K562 (cell line): Measurements from ENCODE around the gene PLXNA3. TPM values are rescaled to one million over a fixed set of nuclear protein-coding genes. Genes with fewer than 3 reads are reported as not detected.

Experiments used
- ATF7 ChIP-seq: fragments of 450-650 bp; IDR thresholded peaks from 2 replicates; pipeline ENCODE4 v1.7.1; 2014; ENCODE audit warnings: mild to moderate bottlenecking, moderate library complexity
- ERF ChIP-seq: fragments of 450-650 bp; formaldehyde crosslinking; IDR thresholded peaks from 2 replicates; pipeline ENCODE4 v1.4.0; 2020; ENCODE audit warnings: mild to moderate bottlenecking, mixed read lengths
- ESRRB ChIP-seq: fragments of 250-450 bp; sonication (Bioruptor Pico); IDR thresholded peaks from 2 replicates; pipeline ENCODE4 v1.5.0; 2020; ENCODE audit warnings: mild to moderate bottlenecking, moderate library complexity, borderline replicate concordance
- GABPB1 ChIP-seq: sonication (generic); formaldehyde crosslinking; IDR thresholded peaks from 2 replicates; pipeline ENCODE4 v1.8.0; 2022; ENCODE audit warnings: mild to moderate bottlenecking, missing genetic modification reagents
- HMGN3 ChIP-seq: IDR thresholded peaks from 2 replicates; pipeline ENCODE4 v1.6.1; 2011; ENCODE audit warnings: borderline replicate concordance, low read depth, mild to moderate bottlenecking, mixed read lengths, low read length; ENCODE audit not compliant: insufficient read length; ENCODE audit errors: extremely low read depth
- HNRNPUL1 ChIP-seq: fragments of 200-400 bp; formaldehyde crosslinking; IDR thresholded peaks from 2 replicates; pipeline ENCODE4 v1.6.1; 2017; ENCODE audit warnings: low read length
- HOXB6 ChIP-seq: fragments of 250-450 bp; sonication (Bioruptor Pico); IDR thresholded peaks from 2 replicates; pipeline ENCODE4 v1.5.1; 2022; ENCODE audit warnings: mild to moderate bottlenecking, borderline replicate concordance
- JUN ChIP-seq, 2 experiments: sonication (generic) in 1 of 2; formaldehyde crosslinking in 1 of 2; IDR thresholded peaks; 2 replicates each; pipeline versions ENCODE4 v1.6.1 to v1.8.0; 2012 to 2022; ENCODE audit warnings: borderline replicate concordance in 2 of 2, mild to moderate bottlenecking in 2 of 2, improper control_type of control experiment in 1 of 2, low read depth in 1 of 2, low read length in 1 of 2, missing genetic modification reagents in 1 of 2
- KDM5B ChIP-seq: fragments of 200-600 bp; sonication (generic); IDR thresholded peaks from 2 replicates; pipeline ENCODE4 v1.6.1; 2012; ENCODE audit warnings: low read depth, mild to moderate bottlenecking, moderate library complexity, low read length, control low read depth, inconsistent platforms; ENCODE audit not compliant: insufficient replicate concordance
- KLF1 ChIP-seq: fragments of 450-650 bp; IDR thresholded peaks from 2 replicates; pipeline ENCODE4 v1.6.1; 2016; ENCODE audit warnings: missing genetic modification characterization, missing compliant biosample characterization
- MYNN ChIP-seq, 2 experiments: sonication (generic); formaldehyde crosslinking in 1 of 2; IDR thresholded peaks; 2 replicates each; pipeline versions ENCODE4 v1.5.0 to v1.6.1; 2016 to 2020; ENCODE audit warnings: antibody characterized with exemption in 1 of 2, missing genetic modification reagents in 1 of 2
- NFATC3 ChIP-seq: fragments of 450-650 bp; IDR thresholded peaks from 2 replicates; pipeline ENCODE4 v1.6.1; 2017; ENCODE audit warnings: mild to moderate bottlenecking
- NONO ChIP-seq, 2 experiments: fragments of 200-400 bp in 1 of 2; fragments of 450-650 bp in 1 of 2; formaldehyde crosslinking in 1 of 2; IDR thresholded peaks; 2 replicates each; pipeline ENCODE4 v1.6.1; 2017; ENCODE audit warnings: low read depth in 2 of 2, mild to moderate bottlenecking in 2 of 2, moderate library complexity in 2 of 2, low read length in 1 of 2
- NR2C2 ChIP-seq, 2 experiments: fragments of 200-800 bp in 1 of 2; sonication (Bioruptor generic) in 1 of 2; sonication (generic) in 1 of 2; formaldehyde crosslinking in 1 of 2; IDR thresholded peaks; 2 replicates each; pipeline versions ENCODE4 v1.6.1 to v1.8.0; 2016 to 2022; ENCODE audit warnings: mild to moderate bottlenecking in 1 of 2, missing compliant biosample characterization in 1 of 2, missing genetic modification characterization in 1 of 2, missing genetic modification reagents in 1 of 2
- POLR2A ChIP-seq: fragments of 450-650 bp; conservative IDR thresholded peaks from 2 replicates; pipeline ENCODE4 v1.6.1; 2016
- PTRF ChIP-seq: fragments of 450-650 bp; IDR thresholded peaks from 2 replicates; pipeline ENCODE4 v1.6.1; 2016; ENCODE audit warnings: mild to moderate bottlenecking, missing genetic modification characterization, missing compliant biosample characterization
- RBM25 ChIP-seq: fragments of 200-400 bp; formaldehyde crosslinking; IDR thresholded peaks from 2 replicates; pipeline ENCODE4 v1.6.1; 2018; ENCODE audit warnings: low read length, low read depth, moderate library complexity; ENCODE audit not compliant: severe bottlenecking
- SMAD1 ChIP-seq: fragments of 150-350 bp; IDR thresholded peaks from 2 replicates; pipeline ENCODE4 v1.6.1; 2014; ENCODE audit warnings: low read length, low read depth; ENCODE audit not compliant: partially characterized antibody
- SUPT5H ChIP-seq: fragments of 450-650 bp; IDR thresholded peaks from 2 replicates; pipeline ENCODE4 v1.6.1; 2016
- ZBTB8A ChIP-seq: fragments of 450-650 bp; IDR thresholded peaks from 2 replicates; pipeline ENCODE4 v1.6.1; 2018; ENCODE audit warnings: mild to moderate bottlenecking, moderate library complexity; ENCODE audit not compliant: partially characterized antibody
- ZNF197 ChIP-seq: fragments of 200-800 bp; sonication (Bioruptor generic); IDR thresholded peaks from 2 replicates; pipeline ENCODE4 v1.6.1; 2016; ENCODE audit warnings: low read depth, missing genetic modification characterization, missing compliant biosample characterization
- ZNF232 ChIP-seq: sonication (generic); formaldehyde crosslinking; IDR thresholded peaks from 2 replicates; pipeline ENCODE4 v1.8.0; 2022; ENCODE audit warnings: mild to moderate bottlenecking, missing genetic modification reagents
- ZNF436 ChIP-seq: fragments of 250-450, 450-650 bp; sonication (Bioruptor Pico); formaldehyde crosslinking; IDR thresholded peaks from 2 replicates; pipeline ENCODE4 v1.7.0; 2020; ENCODE audit warnings: mild to moderate bottlenecking
- polyA plus RNA-seq, 8 experiments: library from polyadenylated mRNA; depleted of rRNA in 4 of 8; stranded (reverse) in 5 of 8; unstranded in 3 of 8; fragments of >200 nt; fragmentation: Nextera tagmentation in 2 of 8; fragmentation: Illumina TruSeq in 1 of 8; extraction: Ambion mirVana in 2 of 8; extraction: Trizol in 1 of 8; gene quantifications; 2 replicates each; pipeline versions ENCODE4 v1.2.1 to v1.2.3, GENCODE V29; 2011 to 2014; ENCODE audit warnings: inconsistent platforms in 1 of 8, missing spikeins in 1 of 8
- total RNA-seq, 7 experiments: library from RNA; depleted of rRNA in 6 of 7; stranded (reverse); fragments of >200 nt in 6 of 7; fragmentation: Illumina TruSeq in 2 of 7; extraction: Trizol in 2 of 7; gene quantifications; 2 replicates each; pipeline versions ENCODE4 v1.2.1 to v1.2.3, GENCODE V29; 2011 to 2021; ENCODE audit warnings: low replicate concordance in 1 of 7
- TF ChIP-seq, protein P1 (sequence below): fragments of 250-450 bp; sonication (Bioruptor Pico); IDR thresholded peaks from 2 replicates; pipeline ENCODE4 v1.8.0; 2021; ENCODE audit warnings: moderate library complexity, mild to moderate bottlenecking, inconsistent platforms
- TF ChIP-seq, protein P2 (sequence below), 2 experiments: fragments of 450-650 bp; conservative IDR thresholded peaks; 2 replicates each; pipeline ENCODE4 v1.6.1; 2017; ENCODE audit warnings: mild to moderate bottlenecking in 2 of 2, moderate library complexity in 2 of 2
- TF ChIP-seq, protein P3 (sequence below): fragments of 200-800 bp; sonication (Bioruptor generic); IDR thresholded peaks from 2 replicates; pipeline ENCODE4 v1.6.1; 2017; ENCODE audit warnings: missing genetic modification characterization, missing compliant biosample characterization

PLXNA3 gene
- total and polyA plus RNA-seq, 9 of the 15 experiments (the other 6 are each of a cell fraction or from before 2014, with no cell fraction given) = 0.32 to 47.8 (median 7.5) TPM

DNA sequence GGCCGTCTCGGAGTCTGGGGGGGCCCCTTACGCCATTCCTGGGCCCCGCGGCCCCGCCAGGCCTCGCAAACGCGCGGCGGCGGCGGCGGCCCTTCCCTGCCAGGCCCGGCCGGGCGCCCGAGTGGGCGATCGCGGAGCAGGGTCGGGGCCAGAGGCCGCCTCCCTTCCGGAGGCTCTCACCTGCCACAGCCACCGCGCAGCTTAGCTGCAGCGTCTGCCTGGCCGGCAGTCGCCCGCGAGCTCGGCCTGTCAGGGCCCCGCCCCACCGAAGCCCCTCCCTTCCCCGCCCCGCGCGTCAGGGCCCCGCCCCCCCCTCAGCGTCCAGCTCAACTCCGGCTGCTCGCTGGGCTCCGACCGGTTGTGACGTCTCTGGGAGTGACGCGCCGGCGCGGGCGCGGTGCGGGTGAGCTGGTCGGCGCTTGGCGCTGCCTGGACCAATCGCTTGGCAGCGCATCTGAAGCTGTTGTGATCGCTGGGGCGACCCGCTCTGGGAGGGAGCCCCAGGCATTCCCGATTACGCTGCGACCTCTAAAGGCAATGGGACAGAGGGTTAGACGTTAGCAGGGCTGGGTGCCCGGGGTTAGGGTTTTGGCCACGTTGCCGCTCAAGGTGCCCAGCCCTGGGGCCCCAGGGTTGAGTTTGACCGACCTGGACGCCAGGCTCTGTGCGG, 32.5 kb downstream of the PLXNA3 start, which contains the start of gene SLC10A3 (continued):
- no peak for TF ChIP-seq KLF1 (tag)
- 0 out of 2 replicates have a peak, but pooled peaks have one; percentile 7 for TF ChIP-seq JUN (IDR thresholded peaks at IDR 0.05; ENCODE audit: borderline replicate concordance, low read depth, low read length)
- TF ChIP-seq JUN (CRISPR knock-in tag; IDR thresholded peaks at IDR 0.05; ENCODE audit: borderline replicate concordance) = no peak
- peak; percentile 90 for TF ChIP-seq NONO (IDR thresholded peaks at IDR 0.05; ENCODE audit: low read depth in 2 of 2, low read length in 1 of 2)
- TF ChIP-seq SMAD1 = no peak
- no peak for TF ChIP-seq ZNF197 (CRISPR knock-in tag)
- TF ChIP-seq, protein P1, sequence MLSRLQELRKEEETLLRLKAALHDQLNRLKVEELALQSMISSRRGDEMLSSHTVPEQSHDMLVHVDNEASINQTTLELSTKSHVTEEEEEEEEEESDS (CRISPR knock-in tag) = no peak
- TF ChIP-seq RBM25 = no peak
- TF ChIP-seq SUPT5H = peak; percentile 78
- no peak for TF ChIP-seq HNRNPUL1
- TF ChIP-seq HMGN3 = peak; percentile 37
- TF ChIP-seq ERF (CRISPR knock-in tag) = peak; percentile 22; the same call in 1 of the 2 replicates
- no peak for TF ChIP-seq MYNN (IDR thresholded peaks at IDR 0.05)
- TF ChIP-seq MYNN (CRISPR knock-in tag; IDR thresholded peaks at IDR 0.05) = no peak
- no peak for TF ChIP-seq HOXB6 (CRISPR knock-in tag)
- peak; percentile 58; the same call in 1 of the 2 replicates for TF ChIP-seq ATF7
- no peak for TF ChIP-seq PTRF (tag)
- no peak for TF ChIP-seq ZBTB8A
- TF ChIP-seq, protein P2, sequence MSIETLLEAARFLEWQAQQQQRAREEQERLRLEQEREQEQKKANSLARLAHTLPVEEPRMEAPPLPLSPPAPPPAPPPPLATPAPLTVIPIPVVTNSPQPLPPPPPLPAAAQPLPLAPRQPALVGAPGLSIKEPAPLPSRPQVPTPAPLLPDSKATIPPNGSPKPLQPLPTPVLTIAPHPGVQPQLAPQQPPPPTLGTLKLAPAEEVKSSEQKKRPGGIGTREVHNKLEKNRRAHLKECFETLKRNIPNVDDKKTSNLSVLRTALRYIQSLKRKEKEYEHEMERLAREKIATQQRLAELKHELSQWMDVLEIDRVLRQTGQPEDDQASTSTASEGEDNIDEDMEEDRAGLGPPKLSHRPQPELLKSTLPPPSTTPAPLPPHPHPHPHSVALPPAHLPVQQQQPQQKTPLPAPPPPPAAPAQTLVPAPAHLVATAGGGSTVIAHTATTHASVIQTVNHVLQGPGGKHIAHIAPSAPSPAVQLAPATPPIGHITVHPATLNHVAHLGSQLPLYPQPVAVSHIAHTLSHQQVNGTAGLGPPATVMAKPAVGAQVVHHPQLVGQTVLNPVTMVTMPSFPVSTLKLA (conservative IDR thresholded peaks at IDR 0.05) = peak; percentile 44 to 48; a peak in 2 of 4 replicates
- TF ChIP-seq NFATC3 = no peak
- TF ChIP-seq NR2C2 (CRISPR knock-in tag; IDR thresholded peaks at IDR 0.05) = no peak
- TF ChIP-seq NR2C2 (tag; IDR thresholded peaks at IDR 0.05) = peak; percentile 60; the same call in 1 of the 2 replicates
- peak; percentile 78 for TF ChIP-seq POLR2A
- no peak for TF ChIP-seq ZNF436
- TF ChIP-seq GABPB1 = peak; percentile 57; the same call in 1 of the 2 replicates
- peak; percentile 83 for TF ChIP-seq KDM5B
- no peak for TF ChIP-seq ZNF232 (CRISPR knock-in tag)
- no peak for TF ChIP-seq ESRRB (CRISPR knock-in tag)
- TF ChIP-seq, protein P3, sequence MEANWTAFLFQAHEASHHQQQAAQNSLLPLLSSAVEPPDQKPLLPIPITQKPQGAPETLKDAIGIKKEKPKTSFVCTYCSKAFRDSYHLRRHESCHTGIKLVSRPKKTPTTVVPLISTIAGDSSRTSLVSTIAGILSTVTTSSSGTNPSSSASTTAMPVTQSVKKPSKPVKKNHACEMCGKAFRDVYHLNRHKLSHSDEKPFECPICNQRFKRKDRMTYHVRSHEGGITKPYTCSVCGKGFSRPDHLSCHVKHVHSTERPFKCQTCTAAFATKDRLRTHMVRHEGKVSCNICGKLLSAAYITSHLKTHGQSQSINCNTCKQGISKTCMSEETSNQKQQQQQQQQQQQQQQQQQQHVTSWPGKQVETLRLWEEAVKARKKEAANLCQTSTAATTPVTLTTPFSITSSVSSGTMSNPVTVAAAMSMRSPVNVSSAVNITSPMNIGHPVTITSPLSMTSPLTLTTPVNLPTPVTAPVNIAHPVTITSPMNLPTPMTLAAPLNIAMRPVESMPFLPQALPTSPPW (CRISPR knock-in tag) = peak; percentile 85
